Caco-2 (cell line): Measurements from ENCODE around the gene AFF4. TPM values are rescaled to one million over a fixed set of nuclear protein-coding genes. Genes with fewer than 3 reads are reported as not detected.

Experiments used
- BruUV-seq: library from RNA; stranded (reverse); fragments of 400-500 nt; replicated peaks from 2 replicates; lab custom pipeline; 2021; lab: Mats Ljungman, UMichigan
- CTCF ChIA-PET: fragments of 300-600 bp; sonication (Branson Sonifier 250); formaldehyde crosslinking; loops from one replicate; lab custom pipeline; 2022; ENCODE audit warnings: antibody characterized with exemption; lab: Charles Lee
- POLR2A ChIA-PET: fragments of 300-600 bp; sonication (Branson Sonifier 250); formaldehyde crosslinking; loops from one replicate; lab custom pipeline; 2022; ENCODE audit warnings: antibody characterized with exemption; lab: Charles Lee
- DNase-seq, 2 experiments: peaks; one replicate each; pipeline versions ENCODE4 v3.0.0 to v3.0.0-alpha.2; 2020 to 2022
- H3K27me3 ChIP-seq: replicated peaks from 2 replicates; pipeline ENCODE4 v1.6.0; 2011; ENCODE audit warnings: low read length; ENCODE audit not compliant: control insufficient read depth, insufficient read depth
- H3K36me3 ChIP-seq: 2 replicates; pipeline ENCODE4 v1.5.1; 2011; ENCODE audit warnings: low read length; ENCODE audit not compliant: control insufficient read depth, insufficient read depth
- H3K4me1 ChIP-seq: fragments of 250-450 bp; sonication (Bioruptor Pico); 2 replicates; pipeline ENCODE4 v1.5.1; 2020; ENCODE audit warnings: mild to moderate bottlenecking
- H3K4me3 ChIP-seq: 2 replicates; pipeline ENCODE4 v1.5.1; 2011; ENCODE audit warnings: low read depth, mild to moderate bottlenecking, control low read depth, low read length
- H3K9me3 ChIP-seq: fragments of 250-450 bp; sonication (Bioruptor Pico); 2 replicates; pipeline ENCODE4 v1.5.1; 2020; ENCODE audit warnings: mild to moderate bottlenecking, moderate library complexity
- H3K27ac Mint-ChIP-seq: one replicate; pipeline ENCODE4 v1.8.0; 2022; ENCODE audit warnings: mixed read lengths; ENCODE audit not compliant: unreplicated experiment
- H3K27me3 Mint-ChIP-seq: one replicate; pipeline ENCODE4 v1.8.0; 2022; ENCODE audit warnings: mixed read lengths; ENCODE audit not compliant: insufficient read depth, unreplicated experiment
- H3K36me3 Mint-ChIP-seq: one replicate; pipeline ENCODE4 v1.8.0; 2022; ENCODE audit warnings: mild to moderate bottlenecking, mixed read lengths; ENCODE audit not compliant: insufficient read depth, unreplicated experiment
- H3K4me1 Mint-ChIP-seq: one replicate; pipeline ENCODE4 v1.8.0; 2022; ENCODE audit warnings: low read depth, mixed read lengths; ENCODE audit not compliant: unreplicated experiment
- H3K4me3 Mint-ChIP-seq: one replicate; pipeline ENCODE4 v1.8.0; 2022; ENCODE audit warnings: mild to moderate bottlenecking, moderate library complexity, mixed read lengths; ENCODE audit not compliant: unreplicated experiment
- H3K9me3 Mint-ChIP-seq: one replicate; pipeline ENCODE4 v1.8.0; 2022; ENCODE audit warnings: mixed read lengths; ENCODE audit not compliant: unreplicated experiment
- CTCF ChIP-seq, 2 experiments: fragments of 200-600 bp in 1 of 2; IDR thresholded peaks; 1 replicate in 1 of 2; 2 replicates in 1 of 2; pipeline versions ENCODE4 v1.5.1 to v1.8.0; 2011 to 2022; ENCODE audit warnings: antibody characterized with exemption in 1 of 2, control low read depth in 1 of 2, inconsistent platforms in 1 of 2, low read depth in 1 of 2, low read length in 1 of 2, mild to moderate bottlenecking in 1 of 2, moderate library complexity in 1 of 2; ENCODE audit not compliant: insufficient read depth in 1 of 2, severe bottlenecking in 1 of 2, unreplicated experiment in 1 of 2
- intact Hi-C: fragments of 100-400 bp; cut with micrococcal nuclease; formaldehyde crosslinking; loops from one replicate; pipeline ENCODE4 v1.10.0; 2022; ENCODE audit not compliant: unreplicated experiment
- total RNA-seq: library from RNA; stranded (reverse); gene quantifications from 2 replicates; pipeline ENCODE4 v1.2.3, GENCODE V29; 2022

The AFF4 gene
- total RNA-seq, 1 experiment from 2014 or later: 63.9 TPM

- H3K27ac Mint-ChIP-seq: peak overlapping the region; percentile 55
- ChIA-PET POLR2A (interaction anchor here (1.0 kb wide), 1 partner anchor 26 kb away, joined by 4 read pairs; the partner anchor contains the start of genes GDF9 and UQCRQ), CTCF (interaction anchor here (1.0 kb wide), 2 partner anchors 26 to 33 kb away, joined by 4 to 5 read pairs; partner anchors contain the start of gene GDF9)
- TF ChIP-seq CTCF (IDR thresholded peaks at IDR 0.05; ENCODE audit: insufficient read depth in 1 of 2, low read depth in 1 of 2, low read length in 1 of 2, severe bottlenecking in 1 of 2, unreplicated experiment in 1 of 2): no peak
- no peaks in the 10 kb centered on the region for H3K9me3 Mint-ChIP-seq
- Histone ChIP-seq H3K9me3 (no peaks in the 10 kb centered on the region), H3K4me1 (peaks cover 37% of the 10 kb centered on the region), H3K36me3 (no peaks in the 10 kb centered on the region), H3K27me3 (no peaks in the 10 kb centered on the region), H3K4me3 (no peak overlapping the region)
- intact Hi-C loops: no loop called here
- H3K4me1 Mint-ChIP-seq: peaks cover 35% of the 10 kb centered on the region
- H3K27me3 Mint-ChIP-seq: no peaks in the 10 kb centered on the region
- H3K36me3 Mint-ChIP-seq: peaks cover 7% of the 10 kb centered on the region
- H3K4me3 Mint-ChIP-seq: no peak overlapping the region
- BruUV-seq: no TSS peak
- DNase-seq: no peak
These were observed 123.1 kb downstream of the AFF4 start for GRCh38 chr5:132840313-132840712.

- H3K27me3 ChIP-seq: no peaks in the 10 kb centered on the region
- peak in 1 of 2 experiments; percentile 52 for DNase-seq
- H3K4me3 ChIP-seq: no peak overlapping the region
- no peaks in the 10 kb centered on the region for H3K9me3 Mint-ChIP-seq
- no peaks in the 10 kb centered on the region for H3K36me3 ChIP-seq
- TF ChIP-seq CTCF (IDR thresholded peaks at IDR 0.05; ENCODE audit: insufficient read depth in 1 of 2, low read depth in 1 of 2, low read length in 1 of 2, severe bottlenecking in 1 of 2, unreplicated experiment in 1 of 2): no peak
- CTCF ChIA-PET: interaction anchor here (1.0 kb wide), 2 partner anchors 26 to 32 kb away, joined by 4 to 5 read pairs; partner anchors contain the start of gene GDF9
- intact Hi-C loops: loop anchor here (2.0 kb wide), 1 partner anchor 27 kb away; the partner anchor contains the start of genes GDF9 and UQCRQ
- H3K36me3 Mint-ChIP-seq: peaks cover 7% of the 10 kb centered on the region
- no peaks in the 10 kb centered on the region for H3K27me3 Mint-ChIP-seq
- H3K4me1 ChIP-seq: peaks cover 37% of the 10 kb centered on the region
- H3K9me3 ChIP-seq: no peaks in the 10 kb centered on the region
- peak overlapping the region; percentile 55 for H3K27ac Mint-ChIP-seq
- POLR2A ChIA-PET: interaction anchor here (1.0 kb wide), 1 partner anchor 26 kb away, joined by 4 read pairs; the partner anchor contains the start of genes GDF9 and UQCRQ
- peaks cover 35% of the 10 kb centered on the region for H3K4me1 Mint-ChIP-seq
- no TSS peak for BruUV-seq
- H3K4me3 Mint-ChIP-seq: no peak overlapping the region
These were observed 123.8 kb downstream of the AFF4 start for GRCh38 chr5:132839426-132840301.

- ChIA-PET POLR2A (interaction anchor here (0.9 kb wide), 1 partner anchor 282 kb away, joined by 3 read pairs; the partner anchor contains the start of gene RAD50), CTCF (interaction anchor here (0.9 kb wide), 1 partner anchor 9 kb away, joined by 3 read pairs; the partner anchor contains the start of gene SHROOM1)
These were observed 124.7 kb downstream of the AFF4 start for GRCh38 chr5:132838516-132839282.

More at GRCh38 chr5:132838516-132839282, 124.7 kb downstream of the AFF4 start:
- Mint-ChIP-seq H3K4me3 (no peak overlapping the region), H3K27me3 (no peaks in the 10 kb centered on the region), H3K36me3 (peaks cover 7% of the 10 kb centered on the region), H3K27ac (peak overlapping the region; percentile 55), H3K9me3 (no peaks in the 10 kb centered on the region), H3K4me1 (peaks cover 35% of the 10 kb centered on the region)
- no peaks in the 10 kb centered on the region for H3K36me3 ChIP-seq
- intact Hi-C loops: loop anchor here (2.0 kb wide), 1 partner anchor 28 kb away; the partner anchor contains the start of genes GDF9 and UQCRQ
- BruUV-seq: no TSS peak
- peaks cover 37% of the 10 kb centered on the region for H3K4me1 ChIP-seq
- H3K27me3 ChIP-seq: no peaks in the 10 kb centered on the region
- no peaks in the 10 kb centered on the region for H3K9me3 ChIP-seq
- H3K4me3 ChIP-seq: no peak overlapping the region
- no peak for TF ChIP-seq CTCF (IDR thresholded peaks at IDR 0.05; ENCODE audit: insufficient read depth in 1 of 2, low read depth in 1 of 2, low read length in 1 of 2, severe bottlenecking in 1 of 2, unreplicated experiment in 1 of 2)
- DNase-seq: no peak
